Stimulated activated CD4-positive, alpha-beta T cell treated with anti-CD3 and anti-CD28 coated beads, Interleukin-2, amount 100 ng/mL, for 4 hours (primary cell): ENCODE data around the gene C1orf53.
"Not testable (repeated sequence)": the region's sequence is repeated elsewhere in the genome, so short reads cannot be mapped to it uniquely, and the experiment has no call there.

Experiments
- DNase-seq: peaks from one replicate; pipeline ENCODE4 v3.0.0-alpha.2; 2020; ENCODE audit warnings: low read depth

Gene C1orf53

GRCh38 chr1:197920414-197921117 lies 18.1 kb downstream of the C1orf53 start:
- no peak for DNase-seq

GRCh38 chr1:197921235-197922069 lies 19.0 kb downstream of the C1orf53 start:
- no peak for DNase-seq

GRCh38 chr1:197922070-197922390 lies 19.6 kb downstream of the C1orf53 start:
- DNase-seq, result no peak

- no peak for DNase-seq
Observed at GRCh38 chr1:197923038-197923437, 20.6 kb downstream of the C1orf53 start.

- no peak for DNase-seq
Observed at GRCh38 chr1:197924516-197925123, 22.2 kb downstream of the C1orf53 start.

- DNase-seq, result no peak
Observed at GRCh38 chr1:197927908-197928665, 25.7 kb downstream of the C1orf53 start.

GRCh38 chr1:197928849-197929336 lies 26.5 kb downstream of the C1orf53 start:
- DNase-seq, result no peak

GRCh38 chr1:197933016-197933415 lies 30.6 kb downstream of the C1orf53 start:
- no peak for DNase-seq

GRCh38 chr1:197933647-197934046 lies 31.2 kb downstream of the C1orf53 start:
- DNase-seq, result no peak

GRCh38 chr1:197937381-197937780 lies 35.0 kb downstream of the C1orf53 start:
- no peak for DNase-seq

GRCh38 chr1:197937892-197938291 lies 35.5 kb downstream of the C1orf53 start:
- DNase-seq, result no peak

GRCh38 chr1:197939159-197939980 lies 36.9 kb downstream of the C1orf53 start:
- DNase-seq, result not testable (repeated sequence)

- no peak for DNase-seq
Observed at GRCh38 chr1:197942042-197942441, 39.6 kb downstream of the C1orf53 start.

- DNase-seq, result no peak
Observed at GRCh38 chr1:197944485-197944884, 42.1 kb downstream of the C1orf53 start.

- peak; percentile 7 for DNase-seq
Observed at GRCh38 chr1:197948926-197949899, 46.8 kb downstream of the C1orf53 start.

- DNase-seq, result no peak
Observed at GRCh38 chr1:197951089-197951488, 48.7 kb downstream of the C1orf53 start.

- DNase-seq, result no peak
Observed at GRCh38 chr1:197951617-197952175, 49.3 kb downstream of the C1orf53 start.

GRCh38 chr1:197953472-197953871 lies 51.0 kb downstream of the C1orf53 start:
- not testable (repeated sequence) for DNase-seq

- DNase-seq, result no peak
Observed at GRCh38 chr1:197954718-197955418, 52.4 kb downstream of the C1orf53 start.
